ENCODE measurements around the gene NLRX1.

DNA sequence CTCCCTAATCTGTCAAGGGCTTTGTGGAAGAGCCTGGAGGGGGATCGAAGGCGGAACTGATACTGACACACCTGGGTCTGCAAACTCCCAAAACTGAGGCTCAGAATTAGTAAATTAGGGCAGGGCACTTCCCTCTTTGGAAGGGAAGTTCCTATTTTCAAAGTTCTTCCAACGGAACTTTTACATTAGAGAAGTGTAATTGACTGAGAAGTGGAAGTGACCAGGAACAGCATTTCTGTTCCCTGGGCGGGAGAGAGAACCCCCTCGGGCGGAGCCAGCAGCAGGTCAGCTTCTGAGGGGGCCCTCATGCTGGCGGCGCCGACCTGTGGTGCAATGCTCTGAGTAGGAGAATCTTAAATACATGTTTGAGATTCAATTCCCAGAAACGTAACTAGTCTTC lies 36.6 kb downstream of the NLRX1 start:
- TF ChIP-seq, protein P1, sequence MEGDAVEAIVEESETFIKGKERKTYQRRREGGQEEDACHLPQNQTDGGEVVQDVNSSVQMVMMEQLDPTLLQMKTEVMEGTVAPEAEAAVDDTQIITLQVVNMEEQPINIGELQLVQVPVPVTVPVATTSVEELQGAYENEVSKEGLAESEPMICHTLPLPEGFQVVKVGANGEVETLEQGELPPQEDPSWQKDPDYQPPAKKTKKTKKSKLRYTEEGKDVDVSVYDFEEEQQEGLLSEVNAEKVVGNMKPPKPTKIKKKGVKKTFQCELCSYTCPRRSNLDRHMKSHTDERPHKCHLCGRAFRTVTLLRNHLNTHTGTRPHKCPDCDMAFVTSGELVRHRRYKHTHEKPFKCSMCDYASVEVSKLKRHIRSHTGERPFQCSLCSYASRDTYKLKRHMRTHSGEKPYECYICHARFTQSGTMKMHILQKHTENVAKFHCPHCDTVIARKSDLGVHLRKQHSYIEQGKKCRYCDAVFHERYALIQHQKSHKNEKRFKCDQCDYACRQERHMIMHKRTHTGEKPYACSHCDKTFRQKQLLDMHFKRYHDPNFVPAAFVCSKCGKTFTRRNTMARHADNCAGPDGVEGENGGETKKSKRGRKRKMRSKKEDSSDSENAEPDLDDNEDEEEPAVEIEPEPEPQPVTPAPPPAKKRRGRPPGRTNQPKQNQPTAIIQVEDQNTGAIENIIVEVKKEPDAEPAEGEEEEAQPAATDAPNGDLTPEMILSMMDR (IDR thresholded peaks at IDR 0.05; ENCODE audit: low read depth, low read length, poor library complexity, severe bottlenecking) = no peak
- no peak for TF ChIP-seq EZH2phosphoT487 (IDR thresholded peaks at IDR 0.05; ENCODE audit: borderline replicate concordance, low read length)

Data from DOHH2 (cell line).